IMR-90 (cell line): ENCODE data around the gene MS4A10. TPM values are rescaled to one million over a fixed set of nuclear protein-coding genes. Genes with fewer than 3 reads are reported as not detected.

Experiments
- ATAC-seq: fragments of 200-7000 bp; cut with Tn5 transposase; 2 replicates; pipeline ENCODE4 v1.9.1; 2020; ENCODE audit warnings: low read depth, mild to moderate bottlenecking, moderate library complexity
- BruUV-seq: library from RNA; stranded (reverse); fragments of 400-500 nt; replicated peaks from 2 replicates; lab custom pipeline; 2021; lab: Mats Ljungman, UMichigan
- CTCF ChIA-PET: fragments of 300-600 bp; formaldehyde crosslinking; extraction: SDS; loops from one replicate; lab custom pipeline; 2021; ENCODE audit warnings: antibody characterized with exemption; lab: Yijun Ruan, JAX
- POLR2A ChIA-PET: fragments of 300-600 bp; sonication (Branson Sonifier 250); formaldehyde crosslinking; loops from one replicate; lab custom pipeline; 2022; ENCODE audit warnings: antibody characterized with exemption; ENCODE audit not compliant: unreplicated experiment; lab: Charles Lee
- DNase-seq: peaks from one replicate; pipeline ENCODE4 v3.0.0; 2013
- H2AFZ ChIP-seq: replicated peaks from 2 replicates; pipeline ENCODE3; 2013; ENCODE audit warnings: low read length, mild to moderate bottlenecking; ENCODE audit not compliant: poor library complexity
- H2AK5ac ChIP-seq: 2 replicates; pipeline ENCODE4 v1.6.1; 2013; ENCODE audit warnings: low read depth, low read length, inconsistent platforms
- H2AK9ac ChIP-seq: replicated peaks from 2 replicates; pipeline ENCODE3; 2013; ENCODE audit warnings: mild to moderate bottlenecking, low read depth, low read length, moderate library complexity; ENCODE audit not compliant: poor library complexity
- H2BK120ac ChIP-seq: 2 replicates; pipeline ENCODE4 v1.6.1; 2013; ENCODE audit warnings: low read depth, low read length, inconsistent platforms
- H2BK15ac ChIP-seq: 3 replicates; pipeline ENCODE4 v1.6.1; 2013; ENCODE audit warnings: low read depth, low read length, inconsistent platforms
- H2BK20ac ChIP-seq: 2 replicates; pipeline ENCODE4 v1.6.1; 2013; ENCODE audit warnings: low read depth, mild to moderate bottlenecking, inconsistent platforms, low read length, moderate library complexity
- H2BK5ac ChIP-seq: 2 replicates; pipeline ENCODE4 v1.6.1; 2013; ENCODE audit warnings: mild to moderate bottlenecking, low read depth, low read length, inconsistent platforms; ENCODE audit not compliant: poor library complexity, severe bottlenecking
- H3K14ac ChIP-seq: replicated peaks from 2 replicates; pipeline ENCODE4 v1.6.1; 2013; ENCODE audit warnings: low read depth, low read length, inconsistent platforms
- H3K18ac ChIP-seq: 2 replicates; pipeline ENCODE4 v1.6.1; 2013; ENCODE audit warnings: low read depth, low read length, control low read depth
- H3K23ac ChIP-seq: 2 replicates; pipeline ENCODE4 v1.6.1; 2013; ENCODE audit warnings: low read depth, low read length, inconsistent platforms
- H3K27ac ChIP-seq: 2 replicates; pipeline ENCODE4 v1.5.1; 2013; ENCODE audit warnings: mild to moderate bottlenecking, control low read depth, low read length; ENCODE audit not compliant: insufficient read depth
- H3K27me3 ChIP-seq: 2 replicates; pipeline ENCODE4 v1.6.1; 2013; ENCODE audit warnings: low read length; ENCODE audit not compliant: control insufficient read depth, insufficient read depth
- H3K36me3 ChIP-seq: 2 replicates; pipeline ENCODE4 v1.6.1; 2013; ENCODE audit warnings: low read length, mixed read lengths; ENCODE audit not compliant: control insufficient read depth, insufficient read depth
- H3K4ac ChIP-seq: 2 replicates; pipeline ENCODE4 v1.6.1; 2013; ENCODE audit warnings: low read depth, low read length, inconsistent platforms
- H3K4me1 ChIP-seq: 2 replicates; pipeline ENCODE4 v1.6.1; 2013; ENCODE audit warnings: low read length, mixed read lengths; ENCODE audit not compliant: control insufficient read depth, insufficient read depth
- H3K4me2 ChIP-seq: 2 replicates; pipeline ENCODE4 v1.6.1; 2013; ENCODE audit warnings: low read depth, mild to moderate bottlenecking, control low read depth, low read length, moderate library complexity
- H3K4me3 ChIP-seq: 2 replicates; pipeline ENCODE4 v1.5.1; 2013; ENCODE audit warnings: low read depth, mild to moderate bottlenecking, control low read depth, low read length, moderate library complexity; ENCODE audit not compliant: insufficient read depth
- H3K56ac ChIP-seq: 2 replicates; pipeline ENCODE4 v1.6.1; 2013; ENCODE audit warnings: low read length, inconsistent platforms; ENCODE audit not compliant: insufficient read depth; ENCODE audit errors: extremely low read depth
- H3K79me1 ChIP-seq, 2 experiments: 2 replicates each; pipeline ENCODE4 v1.6.1; 2013; ENCODE audit warnings: low read length in 2 of 2, inconsistent platforms in 1 of 2, low read depth in 1 of 2
- H3K9ac ChIP-seq: 2 replicates; pipeline ENCODE4 v1.6.1; 2013; ENCODE audit warnings: low read depth, low read length, control low read depth
- H3K9me1 ChIP-seq: 2 replicates; pipeline ENCODE4 v1.6.1; 2013; ENCODE audit warnings: low read length, inconsistent platforms; ENCODE audit not compliant: insufficient read depth
- H3K9me3 ChIP-seq: 2 replicates; pipeline ENCODE4 v1.6.1; 2013; ENCODE audit warnings: low read length; ENCODE audit not compliant: control insufficient read depth, insufficient read depth
- H4K20me1 ChIP-seq: 2 replicates; pipeline ENCODE4 v1.6.1; 2013; ENCODE audit warnings: low read length, inconsistent platforms; ENCODE audit not compliant: insufficient read depth
- H4K5ac ChIP-seq: 2 replicates; pipeline ENCODE4 v1.6.1; 2013; ENCODE audit warnings: mild to moderate bottlenecking, low read depth, low read length, control low read depth
- H4K8ac ChIP-seq, 2 experiments: 2 replicates each; pipeline ENCODE4 v1.6.1; 2013; ENCODE audit warnings: low read depth in 2 of 2, low read length in 2 of 2, control low read depth in 1 of 2, inconsistent platforms in 1 of 2
- H4K91ac ChIP-seq: 2 replicates; pipeline ENCODE4 v1.6.1; 2013; ENCODE audit warnings: low read depth, low read length, inconsistent platforms; ENCODE audit not compliant: insufficient read depth
- BHLHE40 ChIP-seq: fragments of 150-350 bp; IDR thresholded peaks from 2 replicates; pipeline ENCODE4 v1.6.1; 2016; ENCODE audit warnings: mild to moderate bottlenecking, low read depth, low read length
- CEBPB ChIP-seq: IDR thresholded peaks from 2 replicates; pipeline ENCODE4 v1.6.1; 2012; ENCODE audit warnings: low read depth, low read length, improper control_type of control experiment
- CHD1 ChIP-seq: IDR thresholded peaks from 2 replicates; pipeline ENCODE4 v1.6.1; 2012; ENCODE audit warnings: low read depth, low read length, improper control_type of control experiment
- FOS ChIP-seq: fragments of 150-350 bp; IDR thresholded peaks from 2 replicates; pipeline ENCODE4 v1.6.1; 2016; ENCODE audit warnings: low read depth, low read length
- MAZ ChIP-seq: IDR thresholded peaks from 2 replicates; pipeline ENCODE4 v1.6.1; 2012; ENCODE audit warnings: low read depth, mild to moderate bottlenecking, low read length, improper control_type of control experiment, moderate library complexity, borderline replicate concordance
- RAD21 ChIP-seq: IDR thresholded peaks from 2 replicates; pipeline ENCODE4 v1.6.1; 2012; ENCODE audit warnings: low read length, improper control_type of control experiment
- RCOR1 ChIP-seq: IDR thresholded peaks from 2 replicates; pipeline ENCODE4 v1.6.1; 2012; ENCODE audit warnings: mild to moderate bottlenecking, low read length, improper control_type of control experiment; ENCODE audit not compliant: insufficient replicate concordance
- RFX5 ChIP-seq: IDR thresholded peaks from 2 replicates; pipeline ENCODE4 v1.8.0; 2012; ENCODE audit warnings: low read depth, mild to moderate bottlenecking, low read length, moderate library complexity
- SMC3 ChIP-seq: fragments of 150-350 bp; IDR thresholded peaks from 2 replicates; pipeline ENCODE4 v1.6.1; 2016; ENCODE audit warnings: low read depth, mild to moderate bottlenecking, antibody characterized with exemption, low read length, moderate library complexity
- WGBS, 2 experiments: methylation state at CpG; one replicate each; pipeline versions ENCODE4 v1.1.5 to v1.1.7; 2013; ENCODE audit warnings: missing lambda C conversion rate in 2 of 2; ENCODE audit not compliant: insufficient read length in 1 of 2; ENCODE audit errors: extremely low coverage in 2 of 2; 5-methylcytosine and 5-hydroxymethylcytosine counted together
- dilution Hi-C: fragments of 300-500 bp; cut with HindIII; formaldehyde crosslinking; loops from one replicate; pipeline ENCODE4 v1.14.3; 2018; ENCODE audit warnings: low sequenced_read_pairs; ENCODE audit not compliant: unreplicated experiment
- in situ Hi-C: fragments of 300-500 bp; cut with MboI; formaldehyde crosslinking; loops from 3 replicates; pipeline ENCODE4 v1.14.3; 2019; ENCODE audit warnings: low sequenced_read_pairs, inconsistent platforms, mixed read lengths
- intact Hi-C: fragments of 100-400 bp; cut with micrococcal nuclease; formaldehyde crosslinking; loops from 2 replicates; pipeline ENCODE4 v1.10.0; 2022
- polyA plus RNA-seq, 3 experiments: library from polyadenylated mRNA; depleted of rRNA; stranded (reverse); fragments of >200 nt; gene quantifications; 2 replicates each; pipeline ENCODE4 v1.2.3, GENCODE V29; 2012; ENCODE audit warnings: low replicate concordance in 1 of 3
- total RNA-seq: library from RNA; depleted of rRNA; stranded (reverse); fragments of >200 nt; gene quantifications from 2 replicates; pipeline ENCODE4 v1.2.3, GENCODE V29; 2012
- TF ChIP-seq, protein P1 (sequence below): fragments of 150-350 bp; IDR thresholded peaks from 2 replicates; pipeline ENCODE4 v1.6.1; 2017; ENCODE audit warnings: mild to moderate bottlenecking, antibody characterized with exemption, low read length, low read depth
- TF ChIP-seq, protein P2 (sequence below): fragments of 150-350 bp; IDR thresholded peaks from 2 replicates; pipeline ENCODE4 v1.6.1; 2016; ENCODE audit warnings: low read depth, mild to moderate bottlenecking, low read length, moderate library complexity, borderline replicate concordance
- TF ChIP-seq, protein P3 (sequence below): conservative IDR thresholded peaks from 2 replicates; pipeline ENCODE4 v1.5.1; 2012; ENCODE audit warnings: mild to moderate bottlenecking, low read depth, low read length, improper control_type of control experiment

MS4A10 gene
- total and polyA plus RNA-seq, 2 of the 4 experiments (the other 2 are of a cell fraction) = not detected

DNA sequence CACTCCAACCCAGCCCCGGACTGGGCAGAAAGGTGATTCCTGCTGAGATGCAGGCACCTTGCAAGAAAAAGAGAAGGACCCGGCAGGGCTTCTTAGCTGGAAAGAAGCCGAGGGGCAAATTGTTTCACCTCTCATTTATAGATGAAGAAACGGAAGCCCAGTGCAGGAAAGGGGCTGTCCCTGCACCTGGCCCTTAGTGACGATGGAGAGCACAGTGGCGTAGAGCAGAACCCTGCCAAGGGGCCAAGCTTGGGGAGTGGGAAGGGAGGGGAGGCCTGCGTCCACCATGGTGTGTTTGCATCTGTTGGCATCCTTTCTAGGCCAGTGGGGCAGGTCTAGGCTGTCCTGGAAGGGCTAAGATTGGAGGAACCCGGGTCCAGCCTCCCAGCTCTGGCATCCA is 36.3 kb upstream of the MS4A10 start:
- no peak overlapping the region for H2AK9ac ChIP-seq
- no peak overlapping the region for H4K8ac ChIP-seq
- no peak overlapping the region for H3K23ac ChIP-seq
- H3K4ac ChIP-seq = no peak overlapping the region
- H3K56ac ChIP-seq = no peak overlapping the region
- H3K27me3 ChIP-seq = no peaks in the 10 kb centered on the region
- in situ Hi-C loops (no loop called here), dilution Hi-C loops (no loop called here), intact Hi-C loops (no loop called here)
- H3K14ac ChIP-seq = no peak overlapping the region
- no peak overlapping the region for H2BK5ac ChIP-seq
- H2BK20ac ChIP-seq = no peak overlapping the region
- no peak overlapping the region for H4K5ac ChIP-seq
- ChIA-PET POLR2A (no interaction called here), CTCF (no interaction called here)
- WGBS, 2 experiments = 20% methylated on average over 1 of the region's 8 CpGs; no CpG with 5 or more reads in 1 of the 2 experiments
- ATAC-seq (no peak), DNase-seq (no peak)
- H2BK120ac ChIP-seq = no peak overlapping the region
- TF ChIP-seq RCOR1 (no peak), BHLHE40 (no peak), CEBPB (no peak), SMC3 (no peak), CHD1 (no peak), FOS (no peak), MAZ (no peak), RFX5 (no peak), RAD21 (no peak)
- TF ChIP-seq, protein P1, sequence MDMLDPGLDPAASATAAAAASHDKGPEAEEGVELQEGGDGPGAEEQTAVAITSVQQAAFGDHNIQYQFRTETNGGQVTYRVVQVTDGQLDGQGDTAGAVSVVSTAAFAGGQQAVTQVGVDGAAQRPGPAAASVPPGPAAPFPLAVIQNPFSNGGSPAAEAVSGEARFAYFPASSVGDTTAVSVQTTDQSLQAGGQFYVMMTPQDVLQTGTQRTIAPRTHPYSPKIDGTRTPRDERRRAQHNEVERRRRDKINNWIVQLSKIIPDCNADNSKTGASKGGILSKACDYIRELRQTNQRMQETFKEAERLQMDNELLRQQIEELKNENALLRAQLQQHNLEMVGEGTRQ = no peak
- TF ChIP-seq, protein P2, sequence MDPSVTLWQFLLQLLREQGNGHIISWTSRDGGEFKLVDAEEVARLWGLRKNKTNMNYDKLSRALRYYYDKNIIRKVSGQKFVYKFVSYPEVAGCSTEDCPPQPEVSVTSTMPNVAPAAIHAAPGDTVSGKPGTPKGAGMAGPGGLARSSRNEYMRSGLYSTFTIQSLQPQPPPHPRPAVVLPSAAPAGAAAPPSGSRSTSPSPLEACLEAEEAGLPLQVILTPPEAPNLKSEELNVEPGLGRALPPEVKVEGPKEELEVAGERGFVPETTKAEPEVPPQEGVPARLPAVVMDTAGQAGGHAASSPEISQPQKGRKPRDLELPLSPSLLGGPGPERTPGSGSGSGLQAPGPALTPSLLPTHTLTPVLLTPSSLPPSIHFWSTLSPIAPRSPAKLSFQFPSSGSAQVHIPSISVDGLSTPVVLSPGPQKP = no peak
- TF ChIP-seq, protein P3, sequence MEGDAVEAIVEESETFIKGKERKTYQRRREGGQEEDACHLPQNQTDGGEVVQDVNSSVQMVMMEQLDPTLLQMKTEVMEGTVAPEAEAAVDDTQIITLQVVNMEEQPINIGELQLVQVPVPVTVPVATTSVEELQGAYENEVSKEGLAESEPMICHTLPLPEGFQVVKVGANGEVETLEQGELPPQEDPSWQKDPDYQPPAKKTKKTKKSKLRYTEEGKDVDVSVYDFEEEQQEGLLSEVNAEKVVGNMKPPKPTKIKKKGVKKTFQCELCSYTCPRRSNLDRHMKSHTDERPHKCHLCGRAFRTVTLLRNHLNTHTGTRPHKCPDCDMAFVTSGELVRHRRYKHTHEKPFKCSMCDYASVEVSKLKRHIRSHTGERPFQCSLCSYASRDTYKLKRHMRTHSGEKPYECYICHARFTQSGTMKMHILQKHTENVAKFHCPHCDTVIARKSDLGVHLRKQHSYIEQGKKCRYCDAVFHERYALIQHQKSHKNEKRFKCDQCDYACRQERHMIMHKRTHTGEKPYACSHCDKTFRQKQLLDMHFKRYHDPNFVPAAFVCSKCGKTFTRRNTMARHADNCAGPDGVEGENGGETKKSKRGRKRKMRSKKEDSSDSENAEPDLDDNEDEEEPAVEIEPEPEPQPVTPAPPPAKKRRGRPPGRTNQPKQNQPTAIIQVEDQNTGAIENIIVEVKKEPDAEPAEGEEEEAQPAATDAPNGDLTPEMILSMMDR = no peak
- H3K4me1 ChIP-seq = no peaks in the 10 kb centered on the region
- BruUV-seq = no TSS peak
- no peaks in the 10 kb centered on the region for H4K20me1 ChIP-seq
- no peak overlapping the region for H3K18ac ChIP-seq
- H3K27ac ChIP-seq = no peak overlapping the region
- no peaks in the 10 kb centered on the region for H3K36me3 ChIP-seq
- no peak overlapping the region for H2AK5ac ChIP-seq
- H4K91ac ChIP-seq = no peak overlapping the region
- no peak overlapping the region for H3K4me3 ChIP-seq
- no peaks in the 10 kb centered on the region for H3K9me1 ChIP-seq
- no peaks in the 10 kb centered on the region for H3K79me1 ChIP-seq
- no peak overlapping the region for H3K4me2 ChIP-seq
- H2AFZ ChIP-seq = no peak overlapping the region
- H3K9ac ChIP-seq = no peak overlapping the region
- no peak overlapping the region for H2BK15ac ChIP-seq
- 0 out of 2 replicates have a peak, but pooled peaks cover 2% of the 10 kb centered on the region for H3K9me3 ChIP-seq
